ENCODE measurements around the gene ABCA2.

ABCA2 gene

GRCh38 chr9:136985027-136985602 lies 42.9 kb downstream of the ABCA2 start:
- no peak overlapping the region for H3K27ac ChIP-seq
- TF ChIP-seq ZFX (IDR thresholded peaks at IDR 0.05) (no peak), CTCF (conservative IDR thresholded peaks at IDR 0.05) (no peak)

- TF ChIP-seq CTCF (conservative IDR thresholded peaks at IDR 0.05) = no peak
- no peak for TF ChIP-seq ZFX (IDR thresholded peaks at IDR 0.05)
Observed at GRCh38 chr9:136984464-136985026, 43.5 kb downstream of the ABCA2 start.

GRCh38 chr9:136983656-136984314 lies 44.3 kb downstream of the ABCA2 start:
- no peak overlapping the region for H3K27ac ChIP-seq
- TF ChIP-seq CTCF (conservative IDR thresholded peaks at IDR 0.05) (no peak), ZFX (IDR thresholded peaks at IDR 0.05) (no peak)

More at GRCh38 chr9:136984464-136985026, 43.5 kb downstream of the ABCA2 start:
- H3K27ac ChIP-seq = no peak overlapping the region

- no peak overlapping the region for H3K27ac ChIP-seq
- TF ChIP-seq ZFX (IDR thresholded peaks at IDR 0.05) = no peak
- TF ChIP-seq CTCF (conservative IDR thresholded peaks at IDR 0.05) = no peak
Observed at GRCh38 chr9:136983167-136983566, 44.9 kb downstream of the ABCA2 start.

- TF ChIP-seq ZFX (IDR thresholded peaks at IDR 0.05) = no peak
- TF ChIP-seq CTCF (conservative IDR thresholded peaks at IDR 0.05) = no peak
- H3K27ac ChIP-seq = no peak within 1 kb of the TSS
Observed at GRCh38 chr9:136982232-136983051, 45.6 kb downstream of the ABCA2 start, which contains the start of gene LCNL1. Gene LCNL1, plus strand, starts transcription at chr9:136982993. Its CDS starts 594 bp downstream, at chr9:136983587.

- no peak overlapping the region for H3K27ac ChIP-seq
- TF ChIP-seq CTCF (conservative IDR thresholded peaks at IDR 0.05) = no peak
- TF ChIP-seq ZFX (IDR thresholded peaks at IDR 0.05) = no peak
Observed at GRCh38 chr9:136981588-136982231, 46.3 kb downstream of the ABCA2 start.

Measured in C4-2B (cell line).